Measurements from ENCODE around the gene ZSWIM6.
"Not testable (repeated sequence)": the region's sequence is repeated elsewhere in the genome, so short reads cannot be mapped to it uniquely, and the experiment has no call there.

- TF ChIP-seq CTCF (IDR thresholded peaks at IDR 0.05; ENCODE audit: insufficient read depth, low read length, poor library complexity, severe bottlenecking); EZH2phosphoT487 (conservative IDR thresholded peaks at IDR 0.05; ENCODE audit: low read length): not testable (repeated sequence)
Observed at GRCh38 chr5:61421262-61421661, 89.2 kb downstream of the ZSWIM6 start.
